Gastrocnemius medialis (tissue), 4 donors: ENCODE data around the gene PTPN11. TPM values are rescaled to one million over a fixed set of nuclear protein-coding genes. Genes with fewer than 3 reads are reported as not detected.
"Not testable (repeated sequence)": the region's sequence is repeated elsewhere in the genome, so short reads cannot be mapped to it uniquely, and the experiment has no call there.

Source experiments
- ATAC-seq, 2 donors: fragments of 150-250 bp; one replicate each; pipeline ENCODE4 v1.9.1; 2016
- DNase-seq, 2 donors: peaks; one replicate each; pipeline ENCODE4 v3.0.0-alpha.2; 2019
- H3K27ac ChIP-seq, 4 donors: fragments of 200-600 bp; sonication (generic); 1 replicate in 1 of 4; 2 replicates in 3 of 4; pipeline ENCODE4 v1.5.1; 2016 to 2018; ENCODE audit warnings: mild to moderate bottlenecking in 2 of 4, moderate library complexity in 1 of 4
- H3K27me3 ChIP-seq, 3 donors: fragments of 200-600 bp; sonication (generic) in 2 of 3; 1 replicate in 1 of 3; 2 replicates in 2 of 3; pipeline versions ENCODE4 v1.5.1 to v1.6.0; 2016 to 2019; ENCODE audit warnings: mild to moderate bottlenecking in 1 of 3, moderate library complexity in 1 of 3
- H3K36me3 ChIP-seq, 2 donors: fragments of 200-600 bp; sonication (generic) in 1 of 2; one replicate each; pipeline ENCODE4 v1.5.1; 2017 to 2018
- H3K4me1 ChIP-seq, 2 donors: fragments of 200-600 bp; sonication (generic) in 1 of 2; one replicate each; pipeline ENCODE4 v1.5.1; 2016 to 2017; ENCODE audit warnings: mild to moderate bottlenecking in 2 of 2
- H3K4me3 ChIP-seq, 4 donors: fragments of 200-600 bp; sonication (generic) in 3 of 4; 1 replicate in 1 of 4; 2 replicates in 3 of 4; pipeline ENCODE4 v1.5.1; 2016 to 2019; ENCODE audit warnings: mild to moderate bottlenecking in 2 of 4
- H3K9me3 ChIP-seq, 3 donors: fragments of 200-600 bp; sonication (generic) in 2 of 3; 1 replicate in 1 of 3; 2 replicates in 2 of 3; pipeline ENCODE4 v1.5.1; 2016 to 2019
- CTCF ChIP-seq, 5 experiments: fragments of 450-650 bp in 3 of 5; fragments of 200-600 bp in 2 of 5; sonication (generic) in 2 of 5; IDR thresholded peaks in 4 of 5; conservative IDR thresholded peaks in 1 of 5; 1 replicate in 4 of 5; 2 replicates in 1 of 5; pipeline ENCODE4 v1.5.1; 2016 to 2019; ENCODE audit warnings: antibody characterized with exemption in 5 of 5, mild to moderate bottlenecking in 3 of 5, moderate library complexity in 3 of 5
- POLR2A ChIP-seq, 2 donors: fragments of 450-650 bp; IDR thresholded peaks; one replicate each; pipeline ENCODE4 v1.6.1; 2017; ENCODE audit warnings: antibody characterized with exemption in 2 of 2, mild to moderate bottlenecking in 2 of 2, moderate library complexity in 2 of 2
- in situ Hi-C, 4 donors: fragments of 200-750 bp; cut with MboI; loops; one replicate each; pipeline versions ENCODE4 v1.15.0 to v1.8.0; 2017; ENCODE audit warnings: low sequenced_read_pairs in 4 of 4
- intact Hi-C: fragments of 100-400 bp; cut with DNase I; formaldehyde crosslinking; loops from one replicate; pipeline ENCODE4 v1.15.1; 2023; ENCODE audit warnings: low total_unique reads
- total RNA-seq, 4 donors: library from RNA; depleted of rRNA; stranded (reverse); fragments of >200 nt; gene quantifications; one replicate each; pipeline versions ENCODE4 v1.1.0 to v1.2.3, GENCODE V29; 2016

PTPN11 gene
- total RNA-seq, 4 donors from 2014 or later = 112 to 235 (median 163) TPM

GRCh38 chr12:112408621-112409020, 10.1 kb upstream of the PTPN11 start:
- peak overlapping the region; percentile 85 to 99 (median 90) for H3K27ac ChIP-seq
- DNase-seq (no peak), ATAC-seq (no peak)
- peak overlapping the region; percentile 79 to 99 (median 84) for H3K4me3 ChIP-seq
- intact Hi-C loops = loop anchor here (1.0 kb wide), 1 partner anchor 11 kb away; no protein-coding TSS in a partner anchor
- peaks cover 0 to 42% of the 10 kb centered on the region in 2 donors for H3K36me3 ChIP-seq
- in situ Hi-C loops = loop anchor here in 1 of 4 donors (25.0 kb wide), 1 partner anchor 296 kb away; the partner anchor contains the start of gene NAA25
- no peaks in the 10 kb centered on the region for H3K9me3 ChIP-seq
- peaks cover 17 to 18% of the 10 kb centered on the region in 2 donors for H3K4me1 ChIP-seq
- no peaks in the 10 kb centered on the region for H3K27me3 ChIP-seq
- no peak for TF ChIP-seq POLR2A (IDR thresholded peaks at IDR 0.05)
- no peak for TF ChIP-seq CTCF (IDR thresholded peaks at IDR 0.05 in 4 of 5, conservative IDR thresholded peaks at IDR 0.05 in 1 of 5)

- intact Hi-C loops (loop anchor here (1.0 kb wide), 1 partner anchor 10 kb away; no protein-coding TSS in a partner anchor), in situ Hi-C loops (loop anchor here in 1 of 4 donors (25.0 kb wide), 1 partner anchor 297 kb away; the partner anchor contains the start of gene NAA25)
- Histone ChIP-seq H3K36me3 (peaks cover 0 to 40% of the 10 kb centered on the region in 2 donors), H3K9me3 (no peaks in the 10 kb centered on the region), H3K27me3 (no peaks in the 10 kb centered on the region), H3K27ac (peak within 1 kb of the TSS; percentile 85 to 99 (median 90)), H3K4me3 (peak within 1 kb of the TSS; percentile 79 to 99 (median 84)), H3K4me1 (peaks cover 17 to 18% of the 10 kb centered on the region in 2 donors)
- TF ChIP-seq POLR2A (IDR thresholded peaks at IDR 0.05) (peak; percentile 82 to 87), CTCF (IDR thresholded peaks at IDR 0.05 in 4 of 5, conservative IDR thresholded peaks at IDR 0.05 in 1 of 5) (no peak)
- DNase-seq (peak; percentile 79 to 81), ATAC-seq (peak; percentile 99)
Observed at GRCh38 chr12:112409064-112409905, 9.5 kb upstream of the PTPN11 start, which contains the start of gene RPL6. TSS of gene RPL6 (minus strand) at chr12:112409605. CDS start at chr12:112408656, 949 bp downstream.

- Histone ChIP-seq H3K9me3 (no peaks in the 10 kb centered on the region), H3K27me3 (no peaks in the 10 kb centered on the region), H3K4me3 (peak overlapping the region; percentile 79 to 99 (median 84)), H3K36me3 (peaks cover 0 to 34% of the 10 kb centered on the region in 2 donors), H3K27ac (peak overlapping the region; percentile 85 to 99 (median 90)), H3K4me1 (peaks cover 17 to 18% of the 10 kb centered on the region in 2 donors)
- in situ Hi-C loops = loop anchor here in 1 of 4 donors (25.0 kb wide), 1 partner anchor 298 kb away; the partner anchor contains the start of gene NAA25
- ATAC-seq = no peak
- intact Hi-C loops = loop anchor here (1.0 kb wide), 1 partner anchor 9 kb away; no protein-coding TSS in a partner anchor
- DNase-seq = no peak
- no peak for TF ChIP-seq POLR2A (IDR thresholded peaks at IDR 0.05)
- TF ChIP-seq CTCF (IDR thresholded peaks at IDR 0.05 in 4 of 5, conservative IDR thresholded peaks at IDR 0.05 in 1 of 5) = no peak
Observed at GRCh38 chr12:112409906-112410244, 8.9 kb upstream of the PTPN11 start.

GRCh38 chr12:112413855-112414625, 4.7 kb upstream of the PTPN11 start:
- ATAC-seq = no peak
- in situ Hi-C loops (loop anchor here in 1 of 4 donors (25.0 kb wide), 1 partner anchor 302 kb away; the partner anchor contains the start of gene NAA25), intact Hi-C loops (no loop called here)
- TF ChIP-seq CTCF (IDR thresholded peaks at IDR 0.05 in 4 of 5, conservative IDR thresholded peaks at IDR 0.05 in 1 of 5) (no peak), POLR2A (IDR thresholded peaks at IDR 0.05) (no peak)
- no peak for DNase-seq
- Histone ChIP-seq H3K27me3 (no peaks in the 10 kb centered on the region), H3K4me3 (no peak overlapping the region), H3K4me1 (peaks cover 8 to 9% of the 10 kb centered on the region in 2 donors), H3K9me3 (no peaks in the 10 kb centered on the region), H3K27ac (no peak overlapping the region), H3K36me3 (no peaks in the 10 kb centered on the region)

GRCh38 chr12:112415457-112415856, 3.3 kb upstream of the PTPN11 start:
- H3K27ac ChIP-seq, ATAC-seq, H3K9me3 ChIP-seq, DNase-seq, H3K27me3 ChIP-seq, H3K36me3 ChIP-seq, H3K4me3 ChIP-seq, intact Hi-C loops: not testable (repeated sequence)
- in situ Hi-C loops = loop anchor here in 1 of 4 donors (25.0 kb wide), 1 partner anchor 303 kb away; the partner anchor contains the start of gene NAA25
- peaks cover 18 to 19% of the 10 kb centered on the region in 2 donors for H3K4me1 ChIP-seq
